HL-60 (cell line): ENCODE results near the gene NAA25.

Source experiments
- POLR2AphosphoS5 ChIP-seq: IDR thresholded peaks from 2 replicates; pipeline ENCODE4 v1.6.1; 2012; ENCODE audit warnings: low read depth
- TF ChIP-seq, protein P1 (sequence below): IDR thresholded peaks from one replicate; pipeline ENCODE4 v1.5.1; 2011; ENCODE audit warnings: low read length, control low read depth, inconsistent platforms; ENCODE audit not compliant: insufficient read depth

DNA sequence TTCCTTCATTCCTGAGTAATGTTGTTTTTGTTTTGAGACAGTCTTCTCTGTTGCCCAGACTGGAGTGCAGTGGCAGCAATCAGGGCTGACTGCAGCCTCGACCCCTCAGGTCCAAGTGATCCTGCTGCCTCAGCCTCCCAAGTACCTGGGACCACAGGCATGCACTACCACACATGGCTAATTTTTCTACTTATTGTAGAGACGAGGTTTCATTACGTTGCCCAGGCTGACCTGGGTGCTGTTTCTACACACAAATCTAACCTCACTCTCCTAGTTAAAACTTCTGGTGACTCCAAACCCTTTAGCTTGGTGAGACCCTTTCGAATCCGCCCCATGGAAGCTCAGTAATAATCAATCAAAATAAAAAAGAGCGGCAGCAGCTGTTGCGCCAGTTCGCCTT is 96.9 kb downstream of the NAA25 start:
- TF ChIP-seq, protein P1, sequence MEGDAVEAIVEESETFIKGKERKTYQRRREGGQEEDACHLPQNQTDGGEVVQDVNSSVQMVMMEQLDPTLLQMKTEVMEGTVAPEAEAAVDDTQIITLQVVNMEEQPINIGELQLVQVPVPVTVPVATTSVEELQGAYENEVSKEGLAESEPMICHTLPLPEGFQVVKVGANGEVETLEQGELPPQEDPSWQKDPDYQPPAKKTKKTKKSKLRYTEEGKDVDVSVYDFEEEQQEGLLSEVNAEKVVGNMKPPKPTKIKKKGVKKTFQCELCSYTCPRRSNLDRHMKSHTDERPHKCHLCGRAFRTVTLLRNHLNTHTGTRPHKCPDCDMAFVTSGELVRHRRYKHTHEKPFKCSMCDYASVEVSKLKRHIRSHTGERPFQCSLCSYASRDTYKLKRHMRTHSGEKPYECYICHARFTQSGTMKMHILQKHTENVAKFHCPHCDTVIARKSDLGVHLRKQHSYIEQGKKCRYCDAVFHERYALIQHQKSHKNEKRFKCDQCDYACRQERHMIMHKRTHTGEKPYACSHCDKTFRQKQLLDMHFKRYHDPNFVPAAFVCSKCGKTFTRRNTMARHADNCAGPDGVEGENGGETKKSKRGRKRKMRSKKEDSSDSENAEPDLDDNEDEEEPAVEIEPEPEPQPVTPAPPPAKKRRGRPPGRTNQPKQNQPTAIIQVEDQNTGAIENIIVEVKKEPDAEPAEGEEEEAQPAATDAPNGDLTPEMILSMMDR = no peak
- TF ChIP-seq POLR2AphosphoS5 = no peak
